ENCODE results near the gene C1D.

GRCh38 chr2:68088940-68089339 is 26.1 kb upstream of the C1D start:
- no peak for TF ChIP-seq EZH2 (IDR thresholded peaks at IDR 0.05; ENCODE audit: borderline replicate concordance, low read depth, low read length, poor library complexity, severe bottlenecking)
- TF ChIP-seq CTCF (conservative IDR thresholded peaks at IDR 0.05; ENCODE audit: low read depth, low read length), result no peak
